GM12874 (cell line): ENCODE data around the gene FXYD3.

ENCODE experiments used
- TF ChIP-seq, protein P1 (sequence below): IDR thresholded peaks from 2 replicates; pipeline ENCODE4 v1.5.1; 2011; ENCODE audit warnings: low read depth, mild to moderate bottlenecking, control low read depth, low read length, moderate library complexity; ENCODE audit not compliant: insufficient read depth

Gene FXYD3

GRCh38 chr19:35110974-35111373, 4.6 kb upstream of the FXYD3 start:
- TF ChIP-seq, protein P1, sequence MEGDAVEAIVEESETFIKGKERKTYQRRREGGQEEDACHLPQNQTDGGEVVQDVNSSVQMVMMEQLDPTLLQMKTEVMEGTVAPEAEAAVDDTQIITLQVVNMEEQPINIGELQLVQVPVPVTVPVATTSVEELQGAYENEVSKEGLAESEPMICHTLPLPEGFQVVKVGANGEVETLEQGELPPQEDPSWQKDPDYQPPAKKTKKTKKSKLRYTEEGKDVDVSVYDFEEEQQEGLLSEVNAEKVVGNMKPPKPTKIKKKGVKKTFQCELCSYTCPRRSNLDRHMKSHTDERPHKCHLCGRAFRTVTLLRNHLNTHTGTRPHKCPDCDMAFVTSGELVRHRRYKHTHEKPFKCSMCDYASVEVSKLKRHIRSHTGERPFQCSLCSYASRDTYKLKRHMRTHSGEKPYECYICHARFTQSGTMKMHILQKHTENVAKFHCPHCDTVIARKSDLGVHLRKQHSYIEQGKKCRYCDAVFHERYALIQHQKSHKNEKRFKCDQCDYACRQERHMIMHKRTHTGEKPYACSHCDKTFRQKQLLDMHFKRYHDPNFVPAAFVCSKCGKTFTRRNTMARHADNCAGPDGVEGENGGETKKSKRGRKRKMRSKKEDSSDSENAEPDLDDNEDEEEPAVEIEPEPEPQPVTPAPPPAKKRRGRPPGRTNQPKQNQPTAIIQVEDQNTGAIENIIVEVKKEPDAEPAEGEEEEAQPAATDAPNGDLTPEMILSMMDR = no peak

DNA sequence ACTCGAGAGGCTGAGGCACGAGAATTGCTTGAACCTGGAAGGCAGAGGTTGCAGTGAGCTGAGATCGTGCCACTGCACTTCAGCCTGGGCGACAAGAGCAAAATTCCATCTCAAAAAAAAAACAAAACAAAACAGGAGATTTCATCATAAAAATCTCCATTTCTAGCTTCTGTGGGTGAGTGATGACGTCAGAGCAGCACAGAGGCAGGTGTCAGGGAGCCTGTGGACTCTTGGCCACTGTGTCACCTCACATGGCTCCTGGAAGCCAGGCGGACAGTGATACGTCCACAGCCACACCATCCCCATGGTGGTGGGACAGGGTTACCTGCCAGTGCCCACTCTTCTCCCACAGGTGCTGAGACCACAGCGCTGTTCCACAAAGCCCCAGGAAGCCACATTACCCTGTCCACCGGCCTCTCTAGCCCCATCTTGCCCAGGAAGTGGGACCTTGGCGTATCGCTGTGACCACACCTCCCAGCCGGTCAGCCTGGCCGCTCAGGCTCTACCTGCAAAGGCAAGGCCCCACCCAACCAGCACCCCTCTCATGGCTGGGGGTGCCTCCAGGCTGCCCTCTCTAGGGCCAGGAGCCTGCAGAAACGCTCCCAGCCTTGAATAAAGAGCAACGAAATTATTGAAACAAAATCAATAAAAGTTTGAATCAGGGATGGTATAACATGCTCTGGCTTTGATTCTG, 2.5 kb upstream of the FXYD3 start:
- TF ChIP-seq, protein P1 = no peak

GRCh38 chr19:35114353-35115176, 1.1 kb upstream of the FXYD3 start:
- TF ChIP-seq, protein P1 = peak; percentile 98

- TF ChIP-seq, protein P1 = no peak
These were observed 614 bp downstream of the FXYD3 start for GRCh38 chr19:35116072-35116801.

- TF ChIP-seq, protein P1 = no peak
These were observed 1.5 kb downstream of the FXYD3 start for GRCh38 chr19:35117116-35117515.

DNA sequence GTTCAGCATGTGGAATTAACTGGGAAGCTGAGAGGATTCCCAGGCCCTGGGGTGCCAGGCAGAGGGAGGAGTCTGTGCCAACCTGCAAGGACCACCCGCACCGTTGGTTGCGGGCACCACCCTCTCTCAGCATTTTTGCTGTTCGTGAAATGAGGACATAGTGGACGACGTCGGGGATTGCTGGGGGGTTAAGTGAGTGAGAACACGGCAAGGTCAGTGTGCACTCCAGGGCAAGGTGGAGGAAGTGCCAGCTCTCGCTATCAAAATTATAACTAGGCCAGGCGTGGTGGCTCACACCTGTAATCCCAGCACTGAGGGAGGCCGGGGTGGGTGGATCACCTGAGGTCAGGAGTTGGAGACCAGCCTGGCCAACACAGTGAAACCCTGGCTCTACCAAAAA, 2.2 kb downstream of the FXYD3 start:
- TF ChIP-seq, protein P1 = no peak
